HG02840 (cell line): ENCODE results near the gene NDUFAF4.
A peak's percentile ranks its signal among the peaks of the same experiment; 100 is the strongest.

ENCODE experiments used
- ATAC-seq: cut with Tn5 transposase; IDR thresholded peaks from one replicate; pipeline ENCODE4 v1.9.1; 2021; ENCODE audit warnings: mild to moderate bottlenecking, moderate library complexity, moderate number of reproducible peaks; ENCODE audit not compliant: unreplicated experiment, low FRiP score

Gene NDUFAF4

DNA sequence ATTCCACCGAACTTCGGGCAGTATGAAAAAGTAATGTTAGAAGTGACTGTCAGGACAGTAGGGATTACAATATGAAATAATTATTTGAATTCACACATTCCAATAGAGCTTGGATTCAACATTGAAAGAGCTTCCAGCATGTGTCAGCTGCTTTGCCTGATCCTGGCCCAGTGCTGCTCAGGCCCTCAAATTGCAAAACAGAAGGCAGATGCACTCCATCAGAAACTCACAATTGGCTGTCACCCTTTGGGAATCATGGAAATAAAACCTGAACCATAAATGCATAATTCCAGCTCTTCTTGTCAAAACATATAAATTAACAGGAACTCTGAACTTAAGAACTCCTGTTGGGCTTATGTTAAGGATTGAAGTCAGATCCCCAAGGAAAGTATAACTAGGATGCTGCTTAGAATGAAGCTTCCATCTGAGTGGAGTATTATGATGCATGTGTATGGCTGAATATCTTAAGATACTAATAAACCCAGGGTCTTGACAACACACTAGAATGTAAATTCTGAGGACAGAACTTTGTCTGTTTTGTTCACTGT, 1.8 kb upstream of the NDUFAF4 start:
- no peak for ATAC-seq

DNA sequence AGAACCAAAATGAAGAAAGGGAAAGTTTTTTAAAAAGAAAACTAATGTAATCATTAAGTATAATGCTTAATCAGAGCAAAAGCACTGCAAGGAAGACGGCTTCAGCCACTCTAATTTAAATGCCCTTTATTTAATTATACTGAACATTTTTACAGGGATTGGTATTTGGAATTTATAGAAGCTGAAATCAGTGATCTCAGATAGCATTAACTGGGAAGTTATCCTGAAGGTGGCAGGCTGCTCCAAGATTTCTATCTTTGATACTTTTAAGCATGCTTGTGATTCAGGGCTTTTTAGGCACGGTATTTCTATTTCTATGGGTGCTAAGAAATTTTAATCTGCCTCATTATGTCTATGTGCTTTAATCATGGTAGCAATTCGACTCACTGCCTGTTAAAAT, 1.3 kb upstream of the NDUFAF4 start:
- ATAC-seq: no peak

DNA sequence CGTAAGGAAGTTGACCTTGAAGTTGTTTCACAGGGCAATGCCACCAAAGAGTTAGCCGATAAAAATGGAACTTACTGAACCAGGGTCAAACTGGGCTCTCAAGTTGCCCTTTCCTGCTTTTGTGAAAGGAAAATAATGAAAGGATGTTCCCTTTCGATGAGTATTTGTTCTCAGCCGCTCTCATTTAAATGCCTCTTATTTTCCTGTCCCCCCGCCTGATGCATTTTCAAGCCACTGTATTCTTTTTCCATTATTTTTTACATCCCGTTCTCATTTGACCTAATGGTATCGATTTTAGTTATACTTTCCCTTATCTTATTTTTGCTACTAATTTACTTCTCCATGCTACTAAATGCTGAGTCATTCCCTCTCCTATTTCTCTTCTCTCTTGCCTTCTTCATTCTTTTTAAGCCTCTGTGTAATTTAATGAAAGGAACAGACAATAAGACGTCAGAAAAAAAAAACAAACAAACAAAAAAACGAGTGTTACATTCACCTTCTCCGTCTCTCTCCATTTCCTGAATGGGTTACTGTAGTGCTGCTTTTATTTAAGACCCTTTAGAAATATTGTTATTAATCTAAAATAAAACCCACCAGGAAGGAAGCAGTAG, 655 bp upstream of the NDUFAF4 start:
- peak; percentile 1 for ATAC-seq

DNA sequence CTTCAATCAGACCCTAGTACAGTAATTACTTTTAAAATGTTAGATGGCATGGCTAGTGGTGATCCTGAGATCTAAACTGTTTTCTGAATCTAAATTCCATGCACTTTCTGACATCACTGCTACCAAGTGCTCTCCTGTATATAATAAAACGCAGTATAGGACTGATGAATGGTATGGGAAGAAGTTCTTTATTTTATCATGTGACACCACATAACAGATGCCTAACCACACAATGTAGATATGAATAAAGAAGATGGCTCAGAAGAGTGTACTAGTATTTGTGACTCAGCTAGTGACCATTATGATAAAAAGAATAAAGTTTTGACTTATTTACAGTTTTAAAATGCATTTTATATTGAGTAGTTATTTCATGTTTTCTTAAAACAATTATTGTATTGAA, 8.5 kb downstream of the NDUFAF4 start:
- no peak for ATAC-seq

DNA sequence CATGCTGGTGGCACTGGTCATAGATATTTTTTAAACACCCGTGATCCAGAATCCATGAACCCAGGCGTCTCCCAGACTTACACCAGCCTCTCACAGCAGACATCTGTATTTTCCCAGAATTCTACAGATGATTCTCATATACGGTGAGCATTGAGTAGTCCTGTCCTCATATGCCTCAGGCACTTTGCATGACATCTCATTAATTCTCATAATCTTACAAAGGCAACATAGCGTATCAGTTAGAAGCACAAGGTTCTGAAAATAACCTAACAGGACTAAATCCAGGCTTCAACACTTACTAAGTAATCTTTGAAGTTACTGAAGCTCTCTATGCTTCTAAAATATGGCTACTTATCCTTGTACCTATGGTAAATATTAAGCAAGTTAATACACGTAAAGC, 8.9 kb downstream of the NDUFAF4 start:
- ATAC-seq: no peak

DNA sequence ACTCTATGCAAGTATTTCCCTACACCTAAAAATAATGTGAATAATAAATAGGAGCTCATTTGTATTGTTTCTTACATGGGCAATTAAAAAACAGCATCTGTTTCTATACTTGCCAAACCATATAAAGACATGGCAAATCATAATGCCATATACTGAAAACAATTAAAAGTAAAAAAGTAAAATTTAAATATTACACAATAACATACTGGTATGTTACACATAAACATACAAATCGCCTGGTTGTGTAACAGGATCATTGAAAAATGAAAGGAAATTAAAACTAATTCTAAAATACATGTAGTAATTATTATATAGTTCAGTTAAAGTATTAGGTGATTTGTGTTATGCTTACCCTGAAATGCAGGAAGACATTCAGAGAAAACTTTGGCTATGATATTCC, 11.2 kb downstream of the NDUFAF4 start:
- no peak for ATAC-seq

DNA sequence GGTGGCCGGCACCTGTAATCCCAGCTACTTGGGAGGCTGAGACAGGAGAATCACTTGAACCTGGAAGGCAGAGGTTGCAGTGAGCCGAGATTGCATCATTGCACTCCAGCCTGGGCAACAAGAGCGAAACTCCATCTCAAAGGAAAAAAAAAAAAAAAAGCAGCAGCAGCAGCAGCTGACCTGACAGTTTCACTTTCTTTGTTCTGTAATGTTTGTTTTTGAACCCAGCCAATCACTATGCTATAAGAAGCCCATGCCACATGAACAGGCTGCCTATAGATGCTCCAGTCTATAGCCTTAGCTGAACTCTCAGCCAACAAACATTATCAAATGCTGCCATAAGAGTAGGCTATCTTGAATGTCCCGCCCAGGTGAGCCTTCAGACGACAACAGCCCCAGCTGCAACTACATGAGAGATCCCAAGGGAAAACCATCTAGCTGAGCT, 12.5 kb downstream of the NDUFAF4 start:
- ATAC-seq: peak; percentile 86

DNA sequence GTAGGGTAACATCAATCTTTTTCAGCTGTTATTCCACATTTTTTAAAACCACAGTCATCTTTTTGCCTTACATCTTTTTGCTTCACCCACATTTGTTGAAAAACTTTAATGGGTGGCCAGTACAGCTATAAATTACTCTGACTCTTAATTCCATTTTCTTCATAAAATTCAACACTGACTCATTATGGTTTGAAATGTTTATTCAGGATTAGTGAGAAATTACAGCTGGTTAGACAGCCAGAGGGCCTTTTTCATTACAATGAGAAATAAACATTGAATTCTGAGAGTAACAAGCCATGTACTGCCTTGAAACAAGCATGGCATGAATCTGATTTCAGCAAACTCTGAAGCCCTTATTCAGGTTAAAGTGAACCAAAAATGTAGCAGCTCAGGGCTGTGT, 19.5 kb downstream of the NDUFAF4 start:
- no peak for ATAC-seq

DNA sequence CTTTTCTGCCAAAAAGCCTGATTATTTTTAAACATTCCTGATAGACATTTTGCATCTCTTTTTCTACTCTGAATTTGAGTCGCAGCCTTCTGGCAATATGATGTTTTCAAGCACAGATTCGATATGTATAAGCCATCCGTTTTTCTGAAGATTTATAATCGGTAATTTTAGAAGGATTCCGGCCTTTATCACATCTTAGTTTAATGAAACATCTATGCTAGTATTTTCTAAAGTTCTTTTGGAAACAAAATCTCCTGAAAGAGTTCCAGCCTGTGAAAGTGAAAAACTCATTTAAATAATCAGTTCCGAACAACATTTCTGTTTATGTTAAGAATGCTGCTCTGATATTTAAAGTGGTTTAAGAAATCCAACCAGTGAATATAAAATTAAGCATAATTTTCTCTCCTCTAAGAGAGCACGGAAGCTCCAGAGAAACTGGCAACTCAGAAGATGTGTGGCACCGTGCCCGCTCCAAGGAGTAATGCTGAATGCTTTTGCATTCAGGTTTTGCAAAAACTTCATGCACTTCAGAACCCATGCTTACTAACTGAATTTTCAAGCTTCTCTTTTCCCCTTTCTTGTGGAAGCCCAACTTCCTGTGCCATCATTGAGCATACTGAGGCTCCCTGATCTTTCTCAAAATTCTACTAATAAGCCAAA, 20.7 kb downstream of the NDUFAF4 start:
- no peak for ATAC-seq

DNA sequence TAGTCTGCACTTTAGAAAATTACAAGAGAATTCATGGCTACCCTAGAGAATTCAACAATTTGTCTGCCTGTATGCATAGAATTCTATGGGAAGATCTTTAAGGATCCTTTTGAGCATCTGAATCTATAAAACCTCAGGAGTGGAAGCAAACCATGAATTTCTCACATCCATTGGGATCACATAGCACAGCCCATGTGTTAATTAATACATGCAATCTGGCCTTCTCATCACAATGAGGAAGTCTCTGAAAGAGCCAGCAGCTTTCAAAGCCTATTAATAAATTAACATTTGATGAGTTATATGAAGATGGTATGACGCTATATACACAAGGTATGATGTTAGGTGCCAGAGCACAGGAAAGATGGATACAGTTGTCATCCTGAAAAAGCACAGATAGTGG, 24.7 kb downstream of the NDUFAF4 start:
- no peak for ATAC-seq

DNA sequence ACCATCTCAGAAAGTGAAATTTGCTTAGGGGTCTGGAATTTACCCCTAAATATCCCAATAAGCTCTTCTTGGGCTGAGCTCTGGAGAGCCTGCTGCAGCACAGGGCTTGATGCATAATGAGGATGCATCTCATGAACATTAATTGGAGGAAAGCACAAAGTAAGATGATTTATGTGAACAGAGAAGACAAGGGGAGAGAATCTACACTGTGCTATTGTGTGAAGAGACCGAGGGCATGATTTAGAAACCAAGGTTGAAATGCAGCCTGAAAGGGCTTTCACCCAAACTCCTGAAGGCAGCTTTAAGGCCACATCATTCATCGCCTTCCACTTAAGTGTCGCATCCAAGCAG, 32.7 kb downstream of the NDUFAF4 start:
- no peak for ATAC-seq

DNA sequence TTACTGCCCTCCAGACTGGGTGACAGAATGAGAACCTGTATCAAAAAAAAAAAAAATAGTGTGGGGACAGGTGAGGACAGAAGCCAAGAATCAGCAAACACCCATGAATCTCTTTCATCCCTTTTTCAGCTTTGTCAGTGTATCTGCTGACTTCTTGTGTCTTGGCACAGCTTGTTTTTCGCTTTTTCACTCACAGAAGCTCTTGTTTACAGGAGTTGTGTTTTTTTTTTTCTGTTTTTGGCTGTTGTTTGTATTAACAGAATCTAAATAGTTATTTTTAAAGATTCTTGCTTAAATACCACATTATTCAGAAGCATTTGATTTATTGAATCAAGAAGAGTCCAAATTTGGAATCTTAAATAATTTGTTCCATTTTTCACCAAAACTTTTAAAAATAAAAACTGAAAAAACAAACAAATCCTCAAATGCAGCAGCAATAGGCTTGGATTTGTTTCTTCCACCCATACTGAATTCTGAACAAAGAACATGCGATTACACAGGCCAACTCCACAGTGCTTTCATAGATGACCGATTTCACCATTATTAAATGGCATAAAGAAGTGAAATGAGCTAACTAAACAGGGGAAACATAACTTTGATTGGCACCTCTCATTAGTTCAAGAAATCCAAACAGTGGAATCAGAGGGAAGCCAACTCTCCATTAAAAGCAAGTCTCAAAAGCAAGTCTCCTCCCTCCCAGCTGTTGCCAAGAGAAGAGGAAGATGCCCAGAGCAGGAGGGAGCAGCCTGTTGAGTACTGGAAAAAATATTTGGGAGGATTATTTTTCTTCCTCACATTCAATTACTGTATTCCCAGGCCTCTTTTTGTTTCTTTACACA, 33.3 kb downstream of the NDUFAF4 start:
- ATAC-seq: no peak

DNA sequence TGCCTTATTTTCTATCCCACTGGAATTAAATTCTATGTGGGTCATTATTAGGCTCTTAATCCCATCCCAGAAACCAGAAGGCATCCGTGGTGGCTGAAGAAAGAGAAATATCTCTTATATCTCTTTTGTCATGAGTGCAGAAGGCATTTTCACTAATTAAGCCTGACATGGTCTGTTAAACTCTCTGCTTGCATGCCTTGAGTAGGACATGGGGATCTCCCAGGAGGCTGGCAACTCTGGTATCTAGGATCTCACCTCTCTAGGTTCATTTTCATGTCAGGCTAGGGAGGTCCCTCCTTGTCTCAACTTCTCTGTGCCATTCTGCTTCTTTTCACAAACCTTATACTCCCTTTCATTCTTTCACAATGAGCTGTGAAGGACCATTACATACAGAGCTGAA, 35.1 kb downstream of the NDUFAF4 start:
- no peak for ATAC-seq

DNA sequence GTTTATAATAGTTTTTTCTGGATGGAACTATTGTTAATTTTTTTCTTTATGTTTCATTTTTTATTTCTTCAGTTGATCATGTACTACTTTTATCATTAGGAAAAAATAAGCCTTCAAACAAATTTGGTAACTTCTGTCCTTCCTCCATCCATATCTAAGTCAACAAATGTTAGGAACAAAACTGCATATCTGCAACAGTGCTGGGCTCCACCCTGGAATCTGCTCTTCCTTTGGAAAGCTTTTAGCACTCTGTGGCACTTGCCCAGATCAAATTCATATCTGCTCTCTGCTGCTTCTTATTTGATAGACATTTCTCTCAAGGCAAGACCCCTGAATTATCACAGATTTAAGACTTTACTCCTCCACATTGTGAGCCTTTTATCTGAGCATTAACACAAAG, 36.1 kb downstream of the NDUFAF4 start:
- no peak for ATAC-seq

DNA sequence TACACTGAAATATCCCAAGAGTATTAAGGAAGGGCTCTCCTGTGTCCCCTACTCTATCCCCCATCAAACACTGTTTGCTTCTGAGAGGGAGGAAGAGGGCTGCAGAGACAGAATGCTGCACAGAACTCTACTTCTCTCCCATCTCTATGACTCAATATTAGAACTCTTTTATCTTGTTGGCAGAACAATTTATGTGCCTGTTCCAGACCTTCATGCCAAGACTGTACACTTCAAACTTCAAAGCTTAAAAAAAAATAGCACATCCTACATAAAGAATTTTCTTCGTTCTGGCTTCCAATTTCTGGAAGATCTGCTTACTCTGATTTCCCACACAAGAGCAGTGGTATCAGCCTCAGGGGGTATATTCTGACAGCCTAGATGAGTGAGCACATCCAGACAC, 40.8 kb downstream of the NDUFAF4 start:
- no peak for ATAC-seq

DNA sequence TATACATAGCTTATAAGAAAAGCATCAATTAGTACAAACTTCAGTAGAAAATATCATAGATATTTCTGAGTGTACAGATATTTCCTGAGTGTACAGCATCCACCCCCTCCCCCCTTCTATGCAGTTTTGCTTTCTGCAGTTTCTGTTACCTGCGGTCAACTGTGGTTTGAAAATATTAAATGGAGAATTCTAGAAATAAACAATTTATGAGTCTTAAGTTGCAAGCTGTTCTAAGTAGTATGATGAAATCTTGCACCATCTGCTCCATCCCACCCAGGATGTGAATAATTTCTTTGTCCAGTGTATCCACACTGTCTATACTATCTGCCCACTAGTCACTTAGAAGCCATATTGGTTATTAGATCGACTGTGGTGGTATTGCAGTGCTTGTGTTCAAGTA, 44.6 kb downstream of the NDUFAF4 start:
- ATAC-seq: no peak

DNA sequence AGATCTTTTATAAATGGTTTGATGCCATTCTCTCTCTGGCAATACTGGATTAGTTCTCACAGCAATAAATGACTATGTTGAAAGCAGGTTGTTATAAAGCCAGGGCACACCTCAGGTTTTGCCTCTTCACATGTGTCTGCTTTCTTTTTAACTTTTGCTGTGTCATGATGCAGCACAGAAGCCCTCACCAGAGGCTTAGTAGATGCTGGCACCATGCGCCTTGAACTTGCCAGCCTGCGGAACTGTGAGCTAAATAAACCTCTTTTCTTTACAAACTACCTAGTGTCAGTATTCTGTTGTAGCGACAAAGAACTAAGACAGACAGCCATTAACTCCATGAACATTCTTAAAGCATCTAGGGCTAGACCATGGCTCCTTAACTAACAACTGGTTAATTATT, 45.1 kb downstream of the NDUFAF4 start:
- ATAC-seq: no peak

DNA sequence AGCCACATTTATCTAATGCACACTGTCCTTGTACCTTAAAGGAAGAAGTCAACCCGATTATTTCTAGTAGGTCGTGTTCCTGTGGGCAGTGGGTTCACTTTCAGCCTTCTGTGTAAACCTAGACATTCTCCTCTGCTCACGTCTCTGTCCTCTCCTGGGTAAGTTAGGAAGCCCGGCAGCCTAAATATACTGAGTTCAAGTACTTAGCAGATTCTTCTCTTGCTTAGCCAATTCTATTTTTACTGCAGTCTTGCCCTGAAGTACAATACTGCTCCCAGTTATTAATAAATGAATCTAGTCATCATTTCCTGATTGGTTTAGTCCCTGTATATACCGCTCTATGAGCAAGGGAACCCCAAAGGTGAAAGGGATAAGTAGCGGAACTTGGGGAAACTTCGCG, 45.8 kb downstream of the NDUFAF4 start:
- ATAC-seq: no peak

DNA sequence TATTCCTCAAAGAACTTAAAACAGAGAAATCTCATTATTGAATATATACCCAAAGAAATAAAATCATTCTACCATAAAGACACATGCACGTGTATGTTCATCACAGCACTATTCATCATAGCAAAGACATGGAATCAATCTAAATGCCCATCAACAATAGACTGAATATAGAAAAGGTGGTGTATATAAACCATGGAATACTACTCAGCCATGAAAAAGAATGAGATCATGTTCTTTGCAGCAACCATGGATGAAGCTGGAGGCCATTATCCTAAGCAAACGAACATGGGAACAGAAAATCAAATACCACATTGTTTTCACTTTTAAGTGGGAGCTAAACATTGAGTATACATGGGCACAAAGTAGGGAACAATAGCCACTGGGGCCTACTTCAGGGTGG, 48.1 kb downstream of the NDUFAF4 start:
- no peak for ATAC-seq

DNA sequence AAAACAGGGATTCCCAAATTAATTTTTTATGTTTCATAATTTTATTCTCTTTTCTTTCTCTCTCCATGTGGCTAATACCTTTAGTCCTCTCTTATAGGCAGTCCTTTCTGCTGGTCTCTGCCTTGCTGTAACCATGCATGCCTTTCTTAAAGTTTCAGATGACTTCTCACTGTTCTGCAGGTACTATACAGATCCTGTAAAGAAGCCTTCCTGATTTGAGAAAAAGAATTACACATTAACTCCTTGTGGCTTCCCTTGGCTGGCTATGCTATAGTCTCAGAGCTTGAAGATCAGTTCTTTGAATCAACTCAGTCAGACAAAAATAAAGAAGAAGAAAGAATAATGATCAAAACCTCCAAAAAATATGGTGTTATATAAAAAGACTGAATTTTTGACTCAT, 53.2 kb downstream of the NDUFAF4 start:
- ATAC-seq: no peak

DNA sequence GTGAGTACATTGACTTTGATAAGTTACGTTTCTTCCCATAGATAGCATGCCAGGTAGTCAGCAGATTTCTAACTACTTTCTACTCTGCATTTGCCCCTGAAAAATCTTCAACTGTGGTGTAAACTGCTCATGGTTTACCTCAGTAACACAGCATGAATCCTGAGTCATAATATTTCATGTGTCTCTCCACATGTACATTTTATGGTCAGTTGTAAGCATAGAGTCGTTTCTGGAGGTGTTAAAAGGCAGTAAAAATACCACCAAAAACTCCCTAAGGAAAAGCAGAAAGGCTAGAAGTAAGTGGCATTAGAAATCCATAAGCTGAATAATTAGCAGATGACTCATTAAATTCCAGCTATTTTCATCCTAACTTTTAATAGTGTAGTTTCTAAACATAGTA, 56.3 kb downstream of the NDUFAF4 start:
- ATAC-seq: no peak
